Subcutaneous abdominal adipose tissue (tissue), 5 donors: ENCODE results near the gene ABCA12.

Source experiments
- H3K27ac ChIP-seq: one replicate; pipeline ENCODE4 v1.7.0; 2013; ENCODE audit warnings: low read depth, mild to moderate bottlenecking, inconsistent platforms, low read length, moderate library complexity
- H3K27me3 ChIP-seq, 5 donors: one replicate each; pipeline ENCODE4 v1.7.0; 2013; ENCODE audit warnings: low read length in 5 of 5, inconsistent platforms in 1 of 5; ENCODE audit not compliant: control insufficient read depth in 5 of 5, insufficient read depth in 4 of 5
- H3K36me3 ChIP-seq, 5 donors: one replicate each; pipeline ENCODE4 v1.7.0; 2013; ENCODE audit warnings: low read length in 5 of 5; ENCODE audit not compliant: control insufficient read depth in 5 of 5, insufficient read depth in 5 of 5
- H3K4me1 ChIP-seq, 5 donors: one replicate each; pipeline ENCODE4 v1.7.0; 2013; ENCODE audit warnings: low read length in 5 of 5, mild to moderate bottlenecking in 3 of 5, moderate library complexity in 1 of 5; ENCODE audit not compliant: control insufficient read depth in 5 of 5, insufficient read depth in 5 of 5
- H3K4me3 ChIP-seq, 5 donors: one replicate each; pipeline ENCODE4 v1.7.0; 2013; ENCODE audit warnings: low read length in 5 of 5, low read depth in 1 of 5
- H3K9ac ChIP-seq, 5 donors: one replicate each; pipeline ENCODE4 v1.7.0; 2013; ENCODE audit warnings: low read length in 5 of 5, mild to moderate bottlenecking in 4 of 5, moderate library complexity in 3 of 5
- H3K9me3 ChIP-seq, 5 donors: one replicate each; pipeline ENCODE4 v1.7.0; 2013; ENCODE audit warnings: low read length in 5 of 5; ENCODE audit not compliant: control insufficient read depth in 5 of 5
- donor health status: healthy.
- donor health status: healthy.
- donor health status: healthy.
- donor health status: healthy.
- donor health status: healthy.

The ABCA12 gene

DNA sequence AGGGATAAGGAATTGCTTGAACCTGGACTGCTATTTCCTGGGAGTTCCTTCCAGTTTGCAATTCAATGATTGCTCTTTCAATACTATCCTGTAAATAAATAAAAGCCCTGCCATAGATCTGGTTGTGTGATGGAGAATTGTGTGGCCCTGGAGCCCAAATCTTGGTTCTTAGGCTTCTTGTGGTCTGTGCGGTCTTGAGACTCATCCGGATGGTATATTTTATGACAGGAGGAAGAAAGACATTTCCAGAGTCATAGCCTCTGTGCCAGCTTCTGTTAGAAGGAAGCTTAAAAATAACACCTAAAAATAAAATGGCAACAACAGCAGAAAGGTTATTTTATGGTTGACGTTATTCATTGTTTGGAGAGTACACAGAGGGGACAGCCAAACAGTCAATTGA is 137.7 kb downstream of the ABCA12 start:
- no peak overlapping the region for H3K27ac ChIP-seq
- peaks cover 0 to 5% (median 0%) of the 10 kb centered on the region in 5 donors for H3K4me1 ChIP-seq
- no peaks in the 10 kb centered on the region for H3K36me3 ChIP-seq
- H3K9ac ChIP-seq = no peak overlapping the region
- H3K4me3 ChIP-seq = no peak overlapping the region
- H3K27me3 ChIP-seq = no peaks in the 10 kb centered on the region
- H3K9me3 ChIP-seq = no peaks in the 10 kb centered on the region

- Histone ChIP-seq H3K4me3 (no peak overlapping the region), H3K36me3 (no peaks in the 10 kb centered on the region)
Observed at GRCh38 chr2:214995926-214996670, 142.3 kb downstream of the ABCA12 start.

DNA sequence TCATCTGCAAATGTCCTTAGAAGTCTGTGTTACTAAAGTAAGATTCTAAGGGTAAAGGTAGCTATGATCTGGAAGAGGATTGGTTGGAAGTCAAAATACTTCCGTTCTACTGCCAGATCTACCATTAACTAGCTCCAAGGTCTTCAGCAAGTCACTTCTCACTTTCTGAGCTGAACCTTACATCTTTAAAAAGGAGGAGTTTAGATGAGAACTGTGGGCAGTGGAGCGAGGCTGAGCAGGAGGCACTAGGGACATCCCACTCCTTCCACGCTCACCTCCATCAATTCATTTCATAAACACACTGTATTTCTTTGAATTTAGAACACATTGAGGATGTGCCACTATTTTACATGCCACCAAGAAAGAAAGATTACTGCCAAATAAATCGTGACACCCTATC is 143.0 kb downstream of the ABCA12 start:
- H3K9me3 ChIP-seq = no peaks in the 10 kb centered on the region
- no peak overlapping the region for H3K4me3 ChIP-seq
- H3K27ac ChIP-seq = no peak overlapping the region
- no peaks in the 10 kb centered on the region for H3K27me3 ChIP-seq
- H3K4me1 ChIP-seq = no peaks in the 10 kb centered on the region
- H3K36me3 ChIP-seq = no peaks in the 10 kb centered on the region
- no peak overlapping the region for H3K9ac ChIP-seq

More at GRCh38 chr2:214995926-214996670, 142.3 kb downstream of the ABCA12 start:
- no peaks in the 10 kb centered on the region for H3K9me3 ChIP-seq
- no peaks in the 10 kb centered on the region for H3K27me3 ChIP-seq
- no peak overlapping the region for H3K27ac ChIP-seq
- no peaks in the 10 kb centered on the region for H3K4me1 ChIP-seq
- H3K9ac ChIP-seq = no peak overlapping the region

- Histone ChIP-seq H3K36me3 (no peaks in the 10 kb centered on the region), H3K9me3 (no peaks in the 10 kb centered on the region), H3K9ac (no peak overlapping the region), H3K4me3 (no peak overlapping the region), H3K27me3 (no peaks in the 10 kb centered on the region), H3K27ac (no peak overlapping the region), H3K4me1 (no peaks in the 10 kb centered on the region)
Observed at GRCh38 chr2:214992911-214993310, 145.5 kb downstream of the ABCA12 start.

DNA sequence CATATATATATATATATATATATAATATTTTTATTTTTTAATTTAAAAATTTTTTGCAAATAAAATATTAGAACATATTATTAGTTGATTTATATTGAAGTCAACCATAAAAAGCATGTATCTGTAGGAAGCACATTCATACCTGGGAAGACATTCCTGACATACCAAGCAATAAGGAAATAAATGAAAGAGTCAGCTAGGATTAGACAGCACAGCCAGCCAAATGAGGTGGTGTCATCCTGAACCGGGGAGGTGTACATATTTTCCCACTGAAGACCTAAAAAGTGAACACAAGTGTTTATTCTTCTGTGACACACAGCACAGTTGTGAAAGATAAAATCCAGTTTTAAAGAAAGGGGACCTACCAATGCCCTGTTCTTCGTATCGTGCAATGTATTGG is 149.2 kb downstream of the ABCA12 start:
- no peaks in the 10 kb centered on the region for H3K9me3 ChIP-seq
- no peak overlapping the region for H3K9ac ChIP-seq
- no peak overlapping the region for H3K27ac ChIP-seq
- H3K36me3 ChIP-seq = no peaks in the 10 kb centered on the region
- no peaks in the 10 kb centered on the region for H3K27me3 ChIP-seq
- no peak overlapping the region for H3K4me3 ChIP-seq
- no peaks in the 10 kb centered on the region for H3K4me1 ChIP-seq

DNA sequence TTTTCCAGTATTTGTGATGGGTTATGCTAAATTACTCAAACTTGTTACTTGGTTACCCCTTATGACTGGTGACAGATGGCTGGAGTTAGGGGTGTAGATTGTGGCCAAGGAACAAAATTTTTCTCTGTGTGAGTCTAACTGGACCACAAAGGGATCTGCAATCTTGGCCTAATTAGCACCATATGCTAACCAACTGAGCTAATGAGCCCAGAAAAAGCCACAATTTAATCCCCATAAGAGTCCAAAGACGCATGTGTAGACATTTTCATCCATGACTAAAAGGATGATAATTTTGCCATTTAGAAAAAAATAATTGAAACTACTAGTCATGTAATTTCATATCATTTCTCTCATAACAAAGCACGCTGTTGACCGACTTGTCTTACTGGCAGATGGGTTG is 151.2 kb downstream of the ABCA12 start:
- H3K9ac ChIP-seq = no peak overlapping the region
- no peak overlapping the region for H3K27ac ChIP-seq
- H3K27me3 ChIP-seq = no peaks in the 10 kb centered on the region
- no peaks in the 10 kb centered on the region for H3K4me1 ChIP-seq
- no peak overlapping the region for H3K4me3 ChIP-seq
- no peaks in the 10 kb centered on the region for H3K9me3 ChIP-seq
- no peaks in the 10 kb centered on the region for H3K36me3 ChIP-seq

DNA sequence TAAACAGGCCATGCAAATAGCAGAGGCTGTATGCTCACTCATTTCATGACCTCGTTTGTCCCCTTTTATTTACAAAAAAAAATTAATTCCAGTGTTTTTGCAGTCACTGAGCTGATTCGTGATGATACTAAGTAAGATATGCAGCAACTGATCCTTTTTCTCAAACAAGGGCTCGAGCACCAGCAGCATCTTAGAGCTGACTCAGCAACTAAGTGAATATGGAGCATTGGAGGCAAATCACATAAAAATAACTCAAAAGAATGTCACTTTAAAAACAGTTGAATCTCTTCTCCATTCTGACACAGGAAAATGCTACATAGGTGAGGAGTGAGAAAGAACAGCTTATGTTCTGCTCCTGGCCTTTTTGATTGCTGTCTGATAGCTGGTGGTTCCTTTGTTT is 152.8 kb downstream of the ABCA12 start:
- no peak overlapping the region for H3K9ac ChIP-seq
- no peaks in the 10 kb centered on the region for H3K27me3 ChIP-seq
- H3K4me3 ChIP-seq = no peak overlapping the region
- H3K27ac ChIP-seq = no peak overlapping the region
- H3K9me3 ChIP-seq = no peaks in the 10 kb centered on the region
- no peaks in the 10 kb centered on the region for H3K4me1 ChIP-seq
- H3K36me3 ChIP-seq = no peaks in the 10 kb centered on the region

GRCh38 chr2:214966420-214966819 is 172.0 kb downstream of the ABCA12 start:
- no peak overlapping the region for H3K4me3 ChIP-seq
- no peaks in the 10 kb centered on the region for H3K27me3 ChIP-seq
- H3K4me1 ChIP-seq = no peaks in the 10 kb centered on the region
- H3K27ac ChIP-seq = no peak overlapping the region
- H3K36me3 ChIP-seq = no peaks in the 10 kb centered on the region
- H3K9ac ChIP-seq = no peak overlapping the region
- no peaks in the 10 kb centered on the region for H3K9me3 ChIP-seq

DNA sequence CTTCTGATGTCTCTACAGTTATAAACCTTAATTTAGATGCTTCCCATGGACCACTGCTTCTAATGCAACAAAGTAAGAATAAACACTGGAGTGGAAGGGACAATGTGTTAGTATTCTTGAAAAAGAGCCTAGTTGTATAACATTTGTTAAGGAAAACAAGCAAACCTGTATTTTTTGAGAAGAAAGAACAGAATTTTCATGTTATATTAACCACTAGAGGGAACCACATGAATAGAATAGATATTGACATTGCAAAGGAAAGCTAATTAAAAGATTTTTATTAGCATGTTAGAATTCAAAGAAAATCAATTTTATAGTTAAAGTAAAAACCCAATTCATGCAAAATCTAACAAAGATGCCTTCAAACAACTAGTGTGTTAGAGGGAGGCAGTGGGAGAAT is 177.7 kb downstream of the ABCA12 start:
- Histone ChIP-seq H3K27ac (no peak overlapping the region), H3K9ac (no peak overlapping the region), H3K4me3 (no peak overlapping the region), H3K27me3 (no peaks in the 10 kb centered on the region), H3K4me1 (no peaks in the 10 kb centered on the region), H3K36me3 (no peaks in the 10 kb centered on the region), H3K9me3 (no peaks in the 10 kb centered on the region)

- Histone ChIP-seq H3K27ac (no peak overlapping the region), H3K9ac (no peak overlapping the region), H3K4me3 (no peak overlapping the region), H3K9me3 (no peaks in the 10 kb centered on the region), H3K36me3 (no peaks in the 10 kb centered on the region), H3K27me3 (no peaks in the 10 kb centered on the region), H3K4me1 (no peaks in the 10 kb centered on the region)
Observed at GRCh38 chr2:214946949-214947348, 191.5 kb downstream of the ABCA12 start.
